ENCODE results near the gene OR10S1.
"Not testable (repeated sequence)": the region's sequence is repeated elsewhere in the genome, so short reads cannot be mapped to it uniquely, and the experiment has no call there.

Gene OR10S1, protein sequence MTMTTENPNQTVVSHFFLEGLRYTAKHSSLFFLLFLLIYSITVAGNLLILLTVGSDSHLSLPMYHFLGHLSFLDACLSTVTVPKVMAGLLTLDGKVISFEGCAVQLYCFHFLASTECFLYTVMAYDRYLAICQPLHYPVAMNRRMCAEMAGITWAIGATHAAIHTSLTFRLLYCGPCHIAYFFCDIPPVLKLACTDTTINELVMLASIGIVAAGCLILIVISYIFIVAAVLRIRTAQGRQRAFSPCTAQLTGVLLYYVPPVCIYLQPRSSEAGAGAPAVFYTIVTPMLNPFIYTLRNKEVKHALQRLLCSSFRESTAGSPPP

DNA sequence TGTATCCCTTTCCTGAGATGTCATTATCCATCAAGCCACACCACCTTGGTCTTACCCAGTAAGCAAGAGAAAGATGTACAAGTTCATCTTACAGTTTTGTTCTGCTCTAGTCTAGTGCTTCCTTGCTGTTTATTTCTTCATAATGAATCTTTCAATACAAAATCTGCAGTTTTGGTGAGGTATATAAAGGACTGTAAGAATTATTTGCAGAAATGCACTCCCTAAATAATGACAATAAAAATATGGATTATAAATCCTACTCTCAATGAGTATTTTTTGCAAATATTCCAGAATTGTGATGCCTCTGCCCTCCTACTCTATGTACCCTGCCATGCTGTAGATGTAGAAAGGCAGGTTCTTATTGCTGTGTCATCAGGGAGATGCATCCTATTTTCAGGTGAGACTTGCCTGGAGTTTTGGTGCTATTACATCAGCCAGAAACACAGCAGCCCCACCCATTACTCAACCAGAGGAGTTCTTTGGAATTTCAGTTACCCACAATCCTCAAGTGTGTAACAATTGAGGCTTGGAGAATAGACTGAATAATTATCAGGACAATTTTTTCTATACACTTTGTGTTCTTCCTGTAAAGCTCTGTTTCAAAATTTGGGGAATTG, at the start of gene OR10S1:
OR10S1 (minus strand) TSS at position 51 of the 617 bp plus-strand sequence. CDS start 117 bp downstream, outside the sequence.
- DNase-seq (ENCODE audit: low read depth) = no peak

DNA sequence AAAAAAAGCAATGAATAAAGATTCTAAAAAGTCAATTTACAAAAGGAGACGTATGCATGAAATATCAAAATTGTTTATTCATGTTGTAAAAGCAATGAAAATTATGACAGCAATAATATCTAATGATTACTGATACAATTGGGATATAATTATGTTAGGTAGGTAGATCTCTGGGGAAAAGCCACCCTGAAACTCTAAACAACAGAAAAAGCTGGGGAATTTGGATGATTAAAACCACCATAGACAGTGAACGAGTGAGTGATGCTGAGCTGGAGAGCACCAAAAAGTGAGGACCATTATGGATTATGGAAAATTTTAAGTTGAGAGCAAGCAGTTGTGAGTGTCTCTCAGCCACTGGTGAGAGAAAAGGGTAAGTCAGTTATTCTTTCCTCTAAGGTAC, 48.9 kb upstream of the OR10S1 start, which contains the start of gene OR10G8:
OR10G8 (plus strand) TSS at position 301 of the 400 bp plus-strand sequence. CDS start 2,825 bp downstream, outside the sequence.
- DNase-seq (ENCODE audit: low read depth) = no peak

DNA sequence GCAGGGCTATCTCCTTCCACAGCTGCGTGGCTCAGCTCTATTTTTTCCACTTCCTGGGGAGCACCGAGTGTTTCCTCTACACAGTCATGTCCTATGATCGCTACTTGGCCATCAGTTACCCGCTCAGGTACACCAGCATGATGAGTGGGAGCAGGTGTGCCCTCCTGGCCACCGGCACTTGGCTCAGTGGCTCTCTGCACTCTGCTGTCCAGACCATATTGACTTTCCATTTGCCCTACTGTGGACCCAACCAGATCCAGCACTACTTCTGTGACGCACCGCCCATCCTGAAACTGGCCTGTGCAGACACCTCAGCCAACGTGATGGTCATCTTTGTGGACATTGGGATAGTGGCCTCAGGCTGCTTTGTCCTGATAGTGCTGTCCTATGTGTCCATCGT, 38.3 kb upstream of the OR10S1 start:
- DNase-seq (ENCODE audit: low read depth) = not testable (repeated sequence)

DNA sequence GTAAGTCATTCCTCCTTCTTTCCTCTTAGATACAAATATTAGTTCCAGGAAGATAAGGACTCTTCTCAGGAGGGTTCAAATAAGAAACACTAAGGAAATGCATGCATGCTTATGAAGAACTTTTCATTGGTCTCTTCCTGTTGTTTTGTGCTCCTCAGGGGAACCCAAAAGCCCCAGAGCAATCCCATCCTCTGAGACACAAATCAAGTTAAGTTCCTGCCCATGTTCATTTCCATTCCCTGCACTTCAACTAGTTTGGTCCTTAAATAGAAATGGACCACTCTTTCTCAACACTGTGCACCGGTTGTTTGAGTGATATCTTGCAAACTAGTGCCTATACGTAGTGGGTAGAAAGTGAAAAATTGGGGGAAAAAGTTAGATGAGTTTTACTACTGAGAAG, 35.1 kb upstream of the OR10S1 start, which contains the start of gene OR10G4:
OR10G4 (plus strand) TSS at position 301 of the 400 bp plus-strand sequence. CDS start 2,578 bp downstream, outside the sequence.
- no peak for DNase-seq (ENCODE audit: low read depth)

DNA sequence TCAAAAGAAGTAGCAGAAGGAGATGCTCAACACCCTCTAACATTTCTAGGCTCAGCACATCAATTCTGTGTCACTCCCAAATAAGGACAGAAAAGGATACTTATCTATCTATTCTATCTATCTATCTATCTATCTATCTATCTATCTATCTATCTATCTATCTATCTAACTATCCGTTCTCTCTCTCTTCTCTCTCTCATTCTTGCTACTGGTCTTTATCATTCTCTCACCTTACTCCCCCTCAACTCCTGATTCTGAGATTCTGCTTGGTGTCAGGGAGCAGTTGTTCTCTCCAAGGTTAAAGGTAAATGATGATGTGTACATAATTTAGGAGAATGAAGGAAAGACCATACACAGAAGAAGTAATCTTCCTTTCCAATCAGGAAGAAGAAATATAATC, 17.5 kb upstream of the OR10S1 start, which contains the start of gene OR10G6:
OR10G6 (minus strand) TSS at position 43 of the 400 bp plus-strand sequence; CDS start at position 43, 0 bp downstream.
- no peak for DNase-seq (ENCODE audit: low read depth)

DNA sequence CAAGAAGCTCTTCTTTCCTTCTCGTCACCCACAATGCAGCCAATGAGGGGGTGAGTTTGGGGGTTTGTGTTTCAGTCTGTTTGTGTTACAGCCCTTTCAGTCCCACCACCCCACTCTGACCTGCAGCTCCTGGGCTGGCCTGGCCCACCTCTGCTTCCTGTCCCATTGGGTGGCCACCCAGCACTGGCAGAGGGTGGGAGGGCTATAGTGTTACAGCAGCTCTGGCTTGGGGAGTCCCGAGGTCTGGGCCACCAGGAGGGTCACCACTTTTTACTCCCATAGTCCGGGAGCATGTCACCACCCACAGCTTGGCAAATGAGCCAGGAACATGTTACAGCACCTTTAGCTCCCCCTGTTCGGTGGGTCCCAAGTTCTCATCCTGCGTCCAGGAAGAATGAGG, 1.7 kb upstream of the OR10S1 start:
- DNase-seq (ENCODE audit: low read depth) = no peak

DNA sequence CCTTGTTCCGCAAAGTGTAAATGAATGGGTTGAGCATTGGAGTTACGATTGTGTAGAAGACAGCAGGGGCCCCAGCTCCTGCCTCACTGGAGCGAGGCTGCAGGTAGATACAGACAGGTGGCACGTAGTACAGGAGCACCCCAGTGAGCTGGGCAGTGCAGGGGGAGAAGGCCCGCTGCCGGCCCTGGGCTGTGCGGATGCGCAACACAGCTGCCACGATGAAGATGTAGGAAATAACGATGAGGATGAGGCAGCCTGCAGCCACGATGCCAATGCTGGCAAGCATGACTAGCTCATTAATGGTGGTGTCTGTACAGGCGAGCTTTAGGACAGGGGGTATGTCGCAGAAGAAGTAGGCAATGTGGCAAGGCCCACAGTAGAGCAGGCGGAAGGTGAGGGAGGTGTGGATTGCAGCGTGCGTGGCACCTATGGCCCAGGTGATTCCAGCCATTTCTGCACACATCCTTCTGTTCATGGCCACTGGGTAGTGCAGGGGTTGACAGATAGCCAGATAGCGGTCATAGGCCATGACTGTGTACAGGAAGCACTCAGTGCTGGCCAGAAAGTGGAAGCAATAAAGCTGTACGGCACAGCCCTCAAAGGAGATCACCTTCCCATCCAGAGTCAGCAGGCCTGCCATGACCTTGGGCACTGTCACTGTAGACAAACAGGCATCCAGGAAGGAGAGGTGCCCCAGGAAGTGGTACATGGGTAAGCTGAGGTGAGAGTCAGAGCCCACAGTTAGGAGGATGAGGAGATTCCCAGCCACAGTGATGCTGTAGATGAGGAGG, 616 bp downstream of the OR10S1 start:
- DNase-seq (ENCODE audit: low read depth) = no peak

DNA sequence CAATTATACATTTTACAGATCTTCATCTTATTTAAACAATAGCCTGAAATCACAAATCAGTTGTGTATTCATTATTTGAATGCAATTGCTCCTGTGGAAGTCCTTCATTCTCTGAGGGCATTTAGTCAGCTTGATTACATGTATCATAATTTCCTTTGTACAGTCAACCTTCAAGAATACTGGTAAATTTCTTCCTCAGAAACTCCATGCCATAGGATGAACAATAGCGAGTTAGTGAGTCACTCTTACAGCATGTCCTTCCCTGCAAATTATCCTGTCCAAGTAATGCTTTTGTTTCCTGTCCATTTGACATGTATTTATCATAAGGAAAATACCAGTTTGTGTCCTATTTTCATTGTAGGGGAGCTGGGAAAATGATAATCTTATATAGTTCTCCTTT, 3.8 kb downstream of the OR10S1 start:
- peak; percentile 43 for DNase-seq (ENCODE audit: low read depth)

DNA sequence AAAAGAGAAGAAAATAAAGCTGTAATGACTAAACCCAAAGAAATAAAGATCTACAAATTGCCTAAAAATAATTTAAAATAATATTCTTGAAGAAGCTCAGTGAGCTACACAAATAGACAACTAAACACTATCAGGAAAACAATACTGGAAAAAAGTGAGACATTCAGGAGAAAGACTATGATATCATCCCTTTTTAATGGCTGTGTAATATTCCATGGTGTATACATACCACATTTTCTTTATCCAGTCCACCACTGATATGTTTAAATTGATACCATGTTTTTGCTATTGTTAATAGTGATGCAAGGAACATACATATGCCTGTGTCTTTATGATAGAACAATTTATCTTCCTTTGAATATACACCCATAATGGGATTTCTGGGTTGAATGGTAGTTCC, 20.8 kb downstream of the OR10S1 start:
- DNase-seq (ENCODE audit: low read depth) = no peak

DNA sequence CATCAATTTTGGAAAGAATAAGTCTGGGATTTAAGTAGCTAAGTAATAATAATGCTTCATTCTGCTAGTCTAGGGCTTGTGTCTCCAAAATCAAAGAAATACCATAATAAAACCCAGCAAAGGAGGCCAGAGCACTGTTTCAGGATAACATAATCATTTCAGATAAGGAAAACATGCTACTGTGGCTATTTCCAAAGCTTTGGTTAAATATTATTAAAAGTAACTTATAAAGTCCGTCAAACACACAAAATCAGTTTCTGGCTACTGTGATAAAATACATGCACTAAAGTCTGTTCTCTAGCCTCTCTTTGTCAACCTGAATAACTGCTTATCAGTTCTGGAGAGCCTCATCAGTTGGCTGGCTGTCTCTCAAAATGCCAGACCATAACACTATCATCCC, 32.4 kb downstream of the OR10S1 start:
- no peak for DNase-seq (ENCODE audit: low read depth)

DNA sequence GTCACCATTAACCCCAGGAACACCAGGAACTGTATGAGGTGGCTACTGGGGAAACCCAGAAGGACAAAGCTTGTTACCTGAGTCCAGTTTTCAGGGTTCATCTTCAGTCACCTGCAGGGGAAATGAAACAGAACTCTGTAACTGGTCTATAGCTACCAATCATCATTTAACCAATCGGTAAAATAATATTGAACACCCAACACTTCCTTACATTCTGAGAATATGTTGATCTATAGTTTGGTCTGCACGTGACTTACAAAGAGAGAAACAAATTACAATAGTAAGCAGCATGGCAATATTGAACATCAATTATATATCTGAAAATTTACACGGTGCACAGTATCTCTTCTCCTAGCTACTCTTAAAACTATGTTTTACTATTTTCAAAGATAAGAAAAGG, 33.8 kb downstream of the OR10S1 start, which contains the start of gene OR6T1:
OR6T1 (minus strand) TSS at position 101 of the 400 bp plus-strand sequence; CDS start at position 101, 0 bp downstream.
- no peak for DNase-seq (ENCODE audit: low read depth)

DNA sequence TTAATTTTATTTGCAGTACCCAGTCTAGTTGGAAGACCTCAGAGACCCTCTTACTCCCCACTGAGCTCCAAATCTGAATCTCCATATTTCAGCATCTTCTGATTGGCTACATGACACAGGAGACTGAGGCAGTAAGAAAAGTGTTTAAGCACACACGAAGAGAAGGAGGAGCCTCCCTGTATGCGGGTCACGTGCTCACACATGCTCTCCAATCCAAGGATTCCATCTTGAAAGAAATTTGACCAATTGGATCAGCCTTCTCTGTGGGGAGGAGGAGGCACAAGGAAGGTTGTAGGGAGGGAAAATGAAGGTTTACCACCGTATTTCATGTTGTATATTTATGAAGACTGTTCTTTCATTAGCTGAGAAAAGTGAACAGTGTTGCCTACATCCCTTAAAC, 35.2 kb downstream of the OR10S1 start:
- no peak for DNase-seq (ENCODE audit: low read depth)

DNA sequence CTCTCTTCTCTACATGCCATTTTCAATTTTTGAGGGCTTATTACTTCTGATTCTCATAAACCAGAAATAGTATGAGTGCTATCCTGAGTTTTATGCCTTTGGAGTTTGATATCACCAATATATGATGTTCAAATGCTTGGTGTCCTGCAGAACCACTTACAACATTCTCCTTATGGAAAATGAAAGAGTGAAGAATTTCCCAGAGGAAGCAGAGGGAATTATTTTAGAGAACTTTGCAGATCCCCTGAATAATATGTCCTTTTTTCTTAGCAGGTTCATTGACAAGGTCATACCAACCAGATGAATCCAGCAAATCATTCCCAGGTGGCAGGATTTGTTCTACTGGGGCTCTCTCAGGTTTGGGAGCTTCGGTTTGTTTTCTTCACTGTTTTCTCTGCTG, 38.3 kb downstream of the OR10S1 start, which contains the start of gene OR4D5:
OR4D5 (plus strand) TSS at position 301 of the 400 bp plus-strand sequence; CDS start at position 301, 0 bp downstream.
- no peak for DNase-seq (ENCODE audit: low read depth)

Data from fibroblast of gingiva (primary cell).